Tibial artery (tissue), 4 donors: ENCODE measurements around the gene NT5DC1.

Experiments used
- DNase-seq, 2 donors: peaks; one replicate each; pipeline ENCODE4 v3.0.0-alpha.2; 2019
- H3K27ac ChIP-seq, 2 donors: fragments of 200-600 bp; sonication (generic) in 1 of 2; 1 replicate in 1 of 2; 2 replicates in 1 of 2; pipeline ENCODE4 v1.5.1; 2018 to 2019; ENCODE audit warnings: mild to moderate bottlenecking in 1 of 2
- H3K27me3 ChIP-seq, 2 donors: fragments of 200-600 bp; sonication (generic) in 1 of 2; one replicate each; pipeline versions ENCODE4 v1.5.1 to v1.6.0; 2016 to 2019
- H3K36me3 ChIP-seq, 3 donors: fragments of 200-600 bp; sonication (generic) in 2 of 3; one replicate each; pipeline ENCODE4 v1.5.1; 2016 to 2019; ENCODE audit warnings: mild to moderate bottlenecking in 2 of 3
- H3K4me1 ChIP-seq, 4 donors: fragments of 200-600 bp; sonication (generic) in 2 of 4; 1 replicate in 3 of 4; 2 replicates in 1 of 4; pipeline ENCODE4 v1.5.1; 2016 to 2019
- H3K4me3 ChIP-seq, 2 donors: fragments of 200-600 bp; sonication (generic) in 1 of 2; 1 replicate in 1 of 2; 2 replicates in 1 of 2; pipeline ENCODE4 v1.5.1; 2018 to 2019; ENCODE audit warnings: mild to moderate bottlenecking in 2 of 2
- H3K9me3 ChIP-seq, 3 donors: fragments of 200-600 bp; sonication (generic) in 1 of 3; one replicate each; pipeline ENCODE4 v1.5.1; 2016 to 2019
- intact Hi-C: fragments of 100-400 bp; cut with DNase I; formaldehyde crosslinking; loops from one replicate; pipeline ENCODE4 v1.15.0; 2023; ENCODE audit warnings: low total_unique reads
- TF ChIP-seq, protein P1 (sequence below), 2 experiments: fragments of 200-600 bp in 1 of 2; fragments of 450-650 bp in 1 of 2; IDR thresholded peaks; one replicate each; pipeline ENCODE4 v1.5.1; 2017 to 2019; ENCODE audit warnings: antibody characterized with exemption in 2 of 2, mild to moderate bottlenecking in 1 of 2, moderate library complexity in 1 of 2

Gene NT5DC1

DNA sequence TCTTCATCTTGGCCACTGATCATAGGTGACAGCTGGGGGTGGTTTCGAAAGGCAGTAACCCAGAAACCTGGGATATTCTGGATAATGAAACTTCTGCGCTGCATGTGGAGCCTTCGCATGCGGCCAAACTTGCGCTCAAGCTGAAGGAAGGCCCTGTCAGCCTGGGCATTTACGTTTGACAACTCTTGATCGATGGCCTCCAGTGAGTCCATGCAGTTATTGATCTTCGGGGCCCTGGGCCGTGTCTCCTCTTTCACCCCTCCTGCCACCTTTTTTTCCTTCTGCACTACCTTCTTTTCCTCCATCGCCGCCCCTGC is 152.5 kb downstream of the NT5DC1 start:
- TF ChIP-seq, protein P1, sequence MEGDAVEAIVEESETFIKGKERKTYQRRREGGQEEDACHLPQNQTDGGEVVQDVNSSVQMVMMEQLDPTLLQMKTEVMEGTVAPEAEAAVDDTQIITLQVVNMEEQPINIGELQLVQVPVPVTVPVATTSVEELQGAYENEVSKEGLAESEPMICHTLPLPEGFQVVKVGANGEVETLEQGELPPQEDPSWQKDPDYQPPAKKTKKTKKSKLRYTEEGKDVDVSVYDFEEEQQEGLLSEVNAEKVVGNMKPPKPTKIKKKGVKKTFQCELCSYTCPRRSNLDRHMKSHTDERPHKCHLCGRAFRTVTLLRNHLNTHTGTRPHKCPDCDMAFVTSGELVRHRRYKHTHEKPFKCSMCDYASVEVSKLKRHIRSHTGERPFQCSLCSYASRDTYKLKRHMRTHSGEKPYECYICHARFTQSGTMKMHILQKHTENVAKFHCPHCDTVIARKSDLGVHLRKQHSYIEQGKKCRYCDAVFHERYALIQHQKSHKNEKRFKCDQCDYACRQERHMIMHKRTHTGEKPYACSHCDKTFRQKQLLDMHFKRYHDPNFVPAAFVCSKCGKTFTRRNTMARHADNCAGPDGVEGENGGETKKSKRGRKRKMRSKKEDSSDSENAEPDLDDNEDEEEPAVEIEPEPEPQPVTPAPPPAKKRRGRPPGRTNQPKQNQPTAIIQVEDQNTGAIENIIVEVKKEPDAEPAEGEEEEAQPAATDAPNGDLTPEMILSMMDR (IDR thresholded peaks at IDR 0.05), result no peak
- Histone ChIP-seq H3K27ac (peak overlapping the region; percentile 91 to 97), H3K4me1 (peaks cover 0 to 61% (median 44%) of the 10 kb centered on the region in 4 donors), H3K36me3 (no peaks in the 10 kb centered on the region), H3K27me3 (no peaks in the 10 kb centered on the region), H3K4me3 (peak overlapping the region; percentile 89 to 100), H3K9me3 (no peaks in the 10 kb centered on the region)
- intact Hi-C loops, result no loop called here
- no peak for DNase-seq

DNA sequence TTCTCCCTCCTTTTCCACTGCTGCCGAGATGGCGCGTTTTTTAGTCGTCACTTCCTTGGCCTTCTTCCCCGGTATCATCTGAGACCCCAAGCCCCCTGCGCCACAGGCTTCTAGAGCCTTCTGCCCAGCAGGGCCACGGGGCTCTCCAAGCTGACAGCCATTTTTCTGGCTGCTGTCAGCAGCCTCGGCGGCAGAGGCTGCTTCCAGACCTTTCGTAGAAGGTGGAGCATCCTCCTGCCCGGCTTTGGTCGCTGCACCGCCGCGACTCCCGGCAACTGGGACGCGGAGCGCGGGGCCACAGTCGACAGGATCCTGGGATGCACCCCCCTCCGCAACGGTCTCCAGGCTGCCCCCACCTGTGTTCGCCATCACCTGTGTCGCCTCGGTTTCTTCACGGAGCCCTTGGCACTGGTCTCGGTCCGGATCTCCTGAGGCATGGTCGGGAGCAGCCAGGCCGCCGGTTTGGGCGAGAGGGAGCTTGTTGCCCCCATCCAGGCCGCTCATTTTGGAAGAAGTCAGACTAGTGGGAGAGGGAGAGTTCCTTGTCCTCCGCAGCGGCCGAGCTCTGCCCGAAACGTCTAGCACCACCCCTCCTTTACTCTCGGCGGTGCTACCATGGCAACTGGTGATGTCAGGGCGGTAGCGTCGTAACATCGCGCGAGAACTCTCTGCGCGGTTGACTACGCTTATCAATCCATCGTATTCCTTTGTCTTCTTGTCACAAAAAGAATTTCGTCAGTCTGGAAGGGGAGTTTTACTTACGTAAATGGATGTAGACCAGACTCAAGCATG is 153.0 kb downstream of the NT5DC1 start, which contains the start of gene TSPYL4:
Gene TSPYL4 (minus strand): TSS at position 571 of the 792 bp plus-strand sequence. CDS start 67 bp downstream, at position 504.
- Histone ChIP-seq H3K4me3 (peak within 1 kb of the TSS; percentile 89 to 100), H3K36me3 (peaks cover 0 to 4% (median 0%) of the 10 kb centered on the region in 3 donors), H3K4me1 (peaks cover 0 to 56% (median 43%) of the 10 kb centered on the region in 4 donors), H3K27ac (peak within 1 kb of the TSS; percentile 91 to 97), H3K9me3 (no peaks in the 10 kb centered on the region), H3K27me3 (no peaks in the 10 kb centered on the region)
- intact Hi-C loops, result no loop called here
- TF ChIP-seq, protein P1 (IDR thresholded peaks at IDR 0.05), result no peak
- DNase-seq, result peak; percentile 95 to 96

DNA sequence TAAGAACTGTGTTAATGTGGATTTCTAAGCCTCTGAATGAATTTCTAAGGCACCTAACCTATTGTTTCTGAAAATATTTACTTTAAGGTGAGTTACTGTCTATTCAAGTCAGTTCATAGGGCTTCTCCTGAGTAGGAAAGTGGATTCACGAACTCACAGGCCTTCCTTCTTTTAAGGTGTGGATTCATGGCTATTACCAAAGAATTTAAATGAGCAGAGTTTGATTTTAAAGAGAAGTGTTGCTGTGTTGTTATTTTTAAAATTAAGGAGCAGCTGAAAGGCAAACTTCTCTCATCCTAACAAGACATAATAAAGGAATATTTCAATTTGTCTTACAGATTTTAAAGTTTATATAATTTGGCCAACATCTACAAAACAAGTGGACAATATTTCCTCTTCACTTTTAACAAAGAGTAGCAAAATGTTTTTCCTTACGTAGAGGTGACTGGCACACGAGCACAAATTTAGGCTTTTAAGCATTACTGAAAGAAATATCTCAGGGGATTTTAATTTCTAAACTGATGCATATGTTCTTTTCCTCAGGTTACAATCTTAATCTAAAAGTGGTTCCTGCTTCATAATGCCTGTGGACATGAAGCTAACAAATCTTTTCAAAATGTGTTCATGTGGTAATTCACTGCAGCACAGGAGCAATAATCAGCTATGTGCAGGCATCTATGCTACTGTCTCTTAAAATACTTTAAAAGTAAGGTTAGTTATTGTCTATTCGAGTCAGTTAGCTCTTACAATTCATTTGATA is 153.8 kb downstream of the NT5DC1 start:
- TF ChIP-seq, protein P1 (IDR thresholded peaks at IDR 0.05), result no peak
- Histone ChIP-seq H3K4me1 (peaks cover 0 to 48% (median 41%) of the 10 kb centered on the region in 4 donors), H3K9me3 (no peaks in the 10 kb centered on the region), H3K27ac (peak overlapping the region; percentile 91 to 97), H3K27me3 (no peaks in the 10 kb centered on the region), H3K36me3 (peaks cover 0 to 9% (median 0%) of the 10 kb centered on the region in 3 donors), H3K4me3 (peak overlapping the region; percentile 89 to 100)
- intact Hi-C loops, result no loop called here
- DNase-seq, result no peak

DNA sequence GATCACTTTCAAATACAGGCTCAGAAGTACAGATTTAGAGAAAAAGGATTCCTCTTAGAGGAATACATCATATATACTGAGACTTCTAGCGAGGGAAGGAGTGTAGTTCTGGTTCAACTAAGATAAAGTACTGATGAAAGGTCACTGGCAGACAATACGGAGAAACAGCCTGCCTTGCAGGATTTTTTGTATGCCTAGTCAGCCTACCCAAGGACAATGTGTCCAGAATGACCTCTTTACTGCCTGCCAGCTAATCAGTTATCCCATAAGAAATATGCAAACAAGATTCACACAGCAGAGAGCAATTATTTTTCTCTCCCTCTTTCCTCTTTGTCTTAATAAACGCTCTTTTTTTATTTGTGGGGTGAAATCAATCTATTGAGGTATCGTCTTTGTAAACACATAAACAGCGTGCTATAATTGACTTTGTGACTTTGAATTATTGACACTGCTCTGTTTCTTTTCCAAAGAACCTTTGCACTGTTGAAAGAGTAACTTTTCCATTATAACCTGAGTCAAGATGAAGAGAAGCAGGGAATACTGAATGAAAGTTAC is 154.7 kb downstream of the NT5DC1 start:
- intact Hi-C loops, result no loop called here
- Histone ChIP-seq H3K36me3 (peaks cover 0 to 9% (median 0%) of the 10 kb centered on the region in 3 donors), H3K9me3 (no peaks in the 10 kb centered on the region), H3K27me3 (no peaks in the 10 kb centered on the region), H3K4me1 (peaks cover 0 to 39% (median 37%) of the 10 kb centered on the region in 4 donors), H3K4me3 (no peak overlapping the region), H3K27ac (no peak overlapping the region)
- TF ChIP-seq, protein P1 (IDR thresholded peaks at IDR 0.05), result no peak
- DNase-seq, result no peak

GRCh38 chr6:116256694-116257093 is 156.0 kb downstream of the NT5DC1 start:
- intact Hi-C loops, result no loop called here
- Histone ChIP-seq H3K4me3 (no peak overlapping the region), H3K9me3 (no peaks in the 10 kb centered on the region), H3K27ac (no peak overlapping the region), H3K4me1 (peaks cover 0 to 26% (median 24%) of the 10 kb centered on the region in 4 donors), H3K27me3 (no peaks in the 10 kb centered on the region), H3K36me3 (peaks cover 0 to 9% (median 0%) of the 10 kb centered on the region in 3 donors)
- DNase-seq, result no peak
- TF ChIP-seq, protein P1 (IDR thresholded peaks at IDR 0.05), result no peak
